HEK293 (cell line): Measurements from ENCODE around the gene FRAS1.

Source experiments
- CTCF ChIA-PET: fragments of 350-600 bp; formaldehyde crosslinking; extraction: SDS; loops from one replicate; lab custom pipeline; 2021; ENCODE audit warnings: antibody characterized with exemption; lab: Yijun Ruan, JAX
- POLR2A ChIA-PET: fragments of 300-600 bp; formaldehyde crosslinking; extraction: SDS; loops from one replicate; lab custom pipeline; 2020; ENCODE audit warnings: antibody characterized with exemption, inconsistent platforms; lab: Yijun Ruan, JAX
- H3K27ac ChIP-seq: fragments of 200-500 bp; sonication (Bioruptor generic); 2 replicates; pipeline ENCODE4 v1.5.1; 2014; ENCODE audit warnings: low read depth, low read length, control low read depth, inconsistent platforms; ENCODE audit errors: extremely low read depth
- H3K36me3 ChIP-seq, 2 experiments: fragments of 200-500 bp in 1 of 2; sonication (Bioruptor generic) in 1 of 2; 1 replicate in 1 of 2; 2 replicates in 1 of 2; pipeline ENCODE4 v1.5.1; 2014 to 2017; ENCODE audit warnings: inconsistent platforms in 2 of 2, low read length in 2 of 2; ENCODE audit not compliant: control insufficient read depth in 2 of 2, insufficient read depth in 1 of 2
- H3K4me1 ChIP-seq: fragments of 200-500 bp; sonication (Bioruptor generic); 2 replicates; pipeline ENCODE4 v1.5.1; 2014; ENCODE audit warnings: mild to moderate bottlenecking, low read length, inconsistent platforms; ENCODE audit not compliant: control insufficient read depth, insufficient read depth
- H3K4me3 ChIP-seq: 2 replicates; pipeline ENCODE4 v1.5.1; 2011; ENCODE audit warnings: low read depth, mild to moderate bottlenecking, control low read depth, low read length, moderate library complexity
- H3K9me3 ChIP-seq: fragments of 200-500 bp; sonication (Bioruptor generic); 2 replicates; pipeline ENCODE4 v1.5.1; 2014; ENCODE audit warnings: low read depth, low read length, inconsistent platforms; ENCODE audit not compliant: control insufficient read depth, insufficient read depth
- GLI4 ChIP-seq: fragments of 450-650 bp; formaldehyde crosslinking; IDR thresholded peaks from 2 replicates; pipeline ENCODE4 v1.5.1; 2016; ENCODE audit warnings: missing biosample characterization, missing genetic modification characterization
- HOXC10 ChIP-seq: sonication (generic); formaldehyde crosslinking; IDR thresholded peaks from 2 replicates; pipeline ENCODE4 v1.8.1; 2023; ENCODE audit warnings: mild to moderate bottlenecking, missing genetic modification reagents
- KLF9 ChIP-seq: fragments of 450-650 bp; formaldehyde crosslinking; IDR thresholded peaks from 2 replicates; pipeline ENCODE4 v1.5.1; 2016; ENCODE audit warnings: missing biosample characterization, missing genetic modification characterization, low read depth
- OSR2 ChIP-seq: fragments of 450-650 bp; formaldehyde crosslinking; IDR thresholded peaks from 2 replicates; pipeline ENCODE4 v1.5.1; 2016; ENCODE audit warnings: missing biosample characterization, missing genetic modification characterization
- PRDM1 ChIP-seq: fragments of 450-650 bp; formaldehyde crosslinking; IDR thresholded peaks from 2 replicates; pipeline ENCODE4; 2016; ENCODE audit warnings: missing biosample characterization, missing genetic modification characterization
- REPIN1 ChIP-seq: fragments of 450-650 bp; formaldehyde crosslinking; IDR thresholded peaks from 2 replicates; pipeline ENCODE4 v1.5.1; 2017; ENCODE audit warnings: missing biosample characterization, missing genetic modification characterization, low read depth
- SCRT2 ChIP-seq: fragments of 450-650 bp; formaldehyde crosslinking; IDR thresholded peaks from 2 replicates; pipeline ENCODE4 v1.5.1; 2016; ENCODE audit warnings: missing biosample characterization, missing genetic modification characterization
- TCF7L2 ChIP-seq: IDR thresholded peaks from 2 replicates; pipeline ENCODE4 v1.6.1; 2011; ENCODE audit warnings: low read depth, mild to moderate bottlenecking, inconsistent platforms, low read length, moderate library complexity, borderline replicate concordance
- WT1 ChIP-seq: fragments of 450-650 bp; formaldehyde crosslinking; IDR thresholded peaks from 2 replicates; pipeline ENCODE4 v1.5.1; 2016; ENCODE audit warnings: missing biosample characterization, missing genetic modification characterization
- YY1 ChIP-seq: fragments of 450-650 bp; formaldehyde crosslinking; IDR thresholded peaks from 2 replicates; pipeline ENCODE4 v1.5.1; 2018; ENCODE audit warnings: missing biosample characterization, missing genetic modification characterization
- ZFP37 ChIP-seq: fragments of 450-650 bp; formaldehyde crosslinking; IDR thresholded peaks from 2 replicates; pipeline ENCODE4 v1.5.1; 2016; ENCODE audit warnings: missing biosample characterization, missing genetic modification characterization
- ZNF146 ChIP-seq: fragments of 450-650 bp; formaldehyde crosslinking; IDR thresholded peaks from 2 replicates; pipeline ENCODE4 v1.5.1; 2016; ENCODE audit warnings: missing biosample characterization, missing genetic modification characterization
- ZNF202 ChIP-seq: fragments of 450-650 bp; formaldehyde crosslinking; IDR thresholded peaks from 2 replicates; pipeline ENCODE4 v1.5.1; 2016; ENCODE audit warnings: missing biosample characterization, missing genetic modification characterization, borderline replicate concordance
- ZNF211 ChIP-seq: fragments of 450-650 bp; formaldehyde crosslinking; IDR thresholded peaks from 2 replicates; pipeline ENCODE4 v1.5.1; 2016; ENCODE audit warnings: low read depth, missing biosample characterization, missing genetic modification characterization
- ZNF350 ChIP-seq: fragments of 450-650 bp; formaldehyde crosslinking; IDR thresholded peaks from 2 replicates; pipeline ENCODE4 v1.5.0; 2017; ENCODE audit warnings: missing biosample characterization, mild to moderate bottlenecking, missing genetic modification characterization
- ZNF37A ChIP-seq: fragments of 450-650 bp; IDR thresholded peaks from 2 replicates; pipeline ENCODE4 v1.5.1; 2018; ENCODE audit warnings: missing biosample characterization, missing genetic modification characterization
- ZNF416 ChIP-seq: fragments of 450-650 bp; formaldehyde crosslinking; IDR thresholded peaks from 2 replicates; pipeline ENCODE4 v1.5.1; 2016; ENCODE audit warnings: missing biosample characterization, missing genetic modification characterization
- ZNF423 ChIP-seq: fragments of 450-650 bp; formaldehyde crosslinking; IDR thresholded peaks from 2 replicates; pipeline ENCODE4 v1.5.1; 2016; ENCODE audit warnings: missing biosample characterization, missing genetic modification characterization
- ZNF433 ChIP-seq: fragments of 450-650 bp; formaldehyde crosslinking; IDR thresholded peaks from 2 replicates; pipeline ENCODE4 v1.5.1; 2016; ENCODE audit warnings: missing biosample characterization, missing genetic modification characterization, low read depth
- ZNF501 ChIP-seq: fragments of 450-650 bp; formaldehyde crosslinking; IDR thresholded peaks from 2 replicates; pipeline ENCODE4 v1.5.1; 2016; ENCODE audit warnings: missing biosample characterization, missing genetic modification characterization
- ZNF548 ChIP-seq: fragments of 450-650 bp; formaldehyde crosslinking; IDR thresholded peaks from 2 replicates; pipeline ENCODE4 v1.5.1; 2016; ENCODE audit warnings: missing biosample characterization, missing genetic modification characterization
- ZNF596 ChIP-seq: fragments of 450-650 bp; IDR thresholded peaks from 2 replicates; pipeline ENCODE4 v1.5.0; 2018; ENCODE audit warnings: missing biosample characterization, mild to moderate bottlenecking, missing genetic modification characterization, moderate library complexity
- ZNF600 ChIP-seq: fragments of 450-650 bp; formaldehyde crosslinking; IDR thresholded peaks from 2 replicates; pipeline ENCODE4 v1.5.1; 2016; ENCODE audit warnings: missing biosample characterization, missing genetic modification characterization
- ZNF626 ChIP-seq: fragments of 450-650 bp; sonication (Bioruptor Pico); formaldehyde crosslinking; IDR thresholded peaks from 2 replicates; pipeline ENCODE4 v1.5.1; 2018; ENCODE audit warnings: missing biosample characterization, missing genetic modification characterization, inconsistent platforms
- ZNF747 ChIP-seq: fragments of 450-650 bp; formaldehyde crosslinking; IDR thresholded peaks from 2 replicates; pipeline ENCODE4 v1.5.1; 2016; ENCODE audit warnings: missing biosample characterization, missing genetic modification characterization
- ZSCAN30 ChIP-seq: fragments of 450-650 bp; IDR thresholded peaks from 2 replicates; pipeline ENCODE4 v1.5.1; 2018; ENCODE audit warnings: missing biosample characterization, mild to moderate bottlenecking, missing genetic modification characterization, moderate library complexity
- TF ChIP-seq, protein P1 (sequence below): fragments of 450-650 bp; formaldehyde crosslinking; IDR thresholded peaks from 2 replicates; pipeline ENCODE4 v1.5.1; 2016; ENCODE audit warnings: missing biosample characterization, missing genetic modification characterization
- TF ChIP-seq, protein P2 (sequence below): fragments of 450-650 bp; formaldehyde crosslinking; IDR thresholded peaks from 2 replicates; pipeline ENCODE4 v1.5.1; 2016; ENCODE audit warnings: missing biosample characterization, missing genetic modification characterization, borderline replicate concordance
- TF ChIP-seq, protein P3 (sequence below): fragments of 450-650 bp; formaldehyde crosslinking; IDR thresholded peaks from 2 replicates; pipeline ENCODE4 v1.5.1; 2016; ENCODE audit warnings: missing biosample characterization, missing genetic modification characterization
- TF ChIP-seq, protein P4 (sequence below): sonication (generic); formaldehyde crosslinking; IDR thresholded peaks from 2 replicates; pipeline ENCODE4 v1.8.1; 2022; ENCODE audit warnings: mild to moderate bottlenecking, moderate library complexity, missing genetic modification reagents

Gene FRAS1

DNA sequence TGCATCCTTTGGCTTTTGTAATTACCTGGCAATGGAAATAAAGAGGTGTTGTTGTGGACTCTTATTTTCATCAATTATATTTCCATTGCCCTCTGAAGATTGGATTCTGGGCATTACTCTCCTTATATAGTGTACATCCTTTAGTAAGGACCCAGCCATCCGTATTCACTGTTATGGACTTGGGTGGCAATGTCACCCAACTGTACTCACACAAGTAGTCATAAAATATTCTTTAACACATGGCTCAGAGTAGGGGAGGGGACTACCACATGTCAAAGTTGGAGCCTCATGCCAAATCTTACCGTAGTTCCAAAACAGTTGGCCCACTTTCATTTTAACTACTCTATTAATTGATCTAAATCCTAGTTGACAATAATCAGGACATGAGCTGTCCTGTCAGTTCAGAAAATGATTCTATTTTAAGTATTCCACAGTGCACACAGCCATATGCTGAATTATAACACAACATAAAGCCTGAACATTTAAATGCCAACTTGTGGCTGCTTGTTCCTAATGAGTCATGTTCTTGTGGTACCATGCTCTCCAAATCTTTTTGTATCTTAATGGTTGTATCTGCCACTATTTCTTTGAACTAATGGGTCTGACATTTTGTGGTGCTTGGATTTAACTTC, 4.9 kb downstream of the FRAS1 start:
- peaks cover 9% of the 10 kb centered on the region for H3K4me1 ChIP-seq
- ChIA-PET POLR2A (no interaction called here), CTCF (interaction anchor here (0.6 to 1.5 kb wide), 3 partner anchors 68 to 802 kb away, joined by 3 to 8 read pairs (median 4); no protein-coding TSS in a partner anchor)
- no peaks in the 10 kb centered on the region for H3K9me3 ChIP-seq
- H3K27ac ChIP-seq: no peak overlapping the region
- no peak for TF ChIP-seq ZNF596 (tag by site-specific recombination)
- TF ChIP-seq ZNF202: no peak
- no peak for TF ChIP-seq ZNF146 (tag by site-specific recombination)
- no peak for TF ChIP-seq ZNF350 (tag by site-specific recombination)
- TF ChIP-seq SCRT2: peak; percentile 59
- TF ChIP-seq ZNF600 (tag by site-specific recombination): peak; percentile 60
- TF ChIP-seq HOXC10: no peak
- TF ChIP-seq KLF9 (tag by site-specific recombination): no peak
- no peak overlapping the region for H3K4me3 ChIP-seq
- no peaks in the 10 kb centered on the region for H3K36me3 ChIP-seq

DNA sequence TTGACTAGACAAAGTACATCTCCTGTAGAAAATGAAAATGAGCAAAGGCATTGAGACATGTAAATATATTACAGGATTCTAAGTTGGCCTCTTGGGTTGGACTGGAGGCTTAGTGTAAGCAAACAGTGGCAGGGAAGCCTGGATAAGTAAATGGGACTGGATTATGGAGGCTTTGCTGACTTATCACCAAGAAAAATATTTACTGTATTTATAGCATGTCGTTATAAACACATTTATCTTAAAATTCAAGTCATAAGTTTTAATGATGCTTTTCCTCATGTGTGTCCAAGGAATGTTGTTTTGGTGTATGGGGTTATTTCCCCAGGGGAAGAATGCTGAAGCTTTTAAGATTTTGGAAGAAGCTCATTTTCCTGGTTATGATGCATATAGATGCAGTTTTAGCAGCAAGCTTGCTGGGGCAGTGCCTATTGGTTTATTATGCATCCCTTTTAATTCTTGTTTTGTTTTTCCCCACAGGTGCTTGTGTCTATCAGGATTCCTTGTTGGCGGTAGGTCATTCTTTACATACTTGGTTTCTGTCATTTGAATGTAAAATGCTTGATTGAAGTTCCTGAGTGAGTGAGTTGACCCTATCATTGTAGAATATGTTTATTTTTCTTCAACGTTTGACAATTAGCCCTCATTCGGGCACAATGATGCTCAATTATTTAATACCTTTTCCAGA, 8.5 kb downstream of the FRAS1 start:
- Histone ChIP-seq H3K4me1 (peaks cover 9% of the 10 kb centered on the region), H3K4me3 (no peak overlapping the region), H3K9me3 (no peaks in the 10 kb centered on the region), H3K36me3 (no peaks in the 10 kb centered on the region), H3K27ac (peak overlapping the region; percentile 7; the same call in 1 of the 2 replicates)
- ChIA-PET CTCF (no interaction called here), POLR2A (interaction anchor here (1.0 kb wide), 1 partner anchor 9 kb away, joined by 4 read pairs; the partner anchor contains the start of gene FRAS1)
- TF ChIP-seq WT1 (tag by site-specific recombination) (peak; percentile 60), PRDM1 (no peak), YY1 (tag by site-specific recombination) (no peak), ZNF423 (tag by site-specific recombination) (no peak), ZNF747 (no peak), REPIN1 (no peak), ZNF146 (tag by site-specific recombination) (no peak), ZNF501 (tag by site-specific recombination) (no peak), TCF7L2 (no peak), ZNF626 (tag by site-specific recombination) (no peak), GLI4 (no peak), ZFP37 (tag by site-specific recombination) (no peak), ZNF416 (no peak), ZNF433 (no peak), ZNF548 (tag by site-specific recombination) (no peak), OSR2 (tag by site-specific recombination) (peak; percentile 81), ZNF37A (tag by site-specific recombination) (no peak), ZSCAN30 (tag by site-specific recombination) (no peak), ZNF211 (tag by site-specific recombination) (no peak)
- TF ChIP-seq, protein P1, sequence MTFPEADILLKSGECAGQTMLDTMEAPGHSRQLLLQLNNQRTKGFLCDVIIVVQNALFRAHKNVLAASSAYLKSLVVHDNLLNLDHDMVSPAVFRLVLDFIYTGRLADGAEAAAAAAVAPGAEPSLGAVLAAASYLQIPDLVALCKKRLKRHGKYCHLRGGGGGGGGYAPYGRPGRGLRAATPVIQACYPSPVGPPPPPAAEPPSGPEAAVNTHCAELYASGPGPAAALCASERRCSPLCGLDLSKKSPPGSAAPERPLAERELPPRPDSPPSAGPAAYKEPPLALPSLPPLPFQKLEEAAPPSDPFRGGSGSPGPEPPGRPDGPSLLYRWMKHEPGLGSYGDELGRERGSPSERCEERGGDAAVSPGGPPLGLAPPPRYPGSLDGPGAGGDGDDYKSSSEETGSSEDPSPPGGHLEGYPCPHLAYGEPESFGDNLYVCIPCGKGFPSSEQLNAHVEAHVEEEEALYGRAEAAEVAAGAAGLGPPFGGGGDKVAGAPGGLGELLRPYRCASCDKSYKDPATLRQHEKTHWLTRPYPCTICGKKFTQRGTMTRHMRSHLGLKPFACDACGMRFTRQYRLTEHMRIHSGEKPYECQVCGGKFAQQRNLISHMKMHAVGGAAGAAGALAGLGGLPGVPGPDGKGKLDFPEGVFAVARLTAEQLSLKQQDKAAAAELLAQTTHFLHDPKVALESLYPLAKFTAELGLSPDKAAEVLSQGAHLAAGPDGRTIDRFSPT (tag by site-specific recombination): no peak
- TF ChIP-seq, protein P2, sequence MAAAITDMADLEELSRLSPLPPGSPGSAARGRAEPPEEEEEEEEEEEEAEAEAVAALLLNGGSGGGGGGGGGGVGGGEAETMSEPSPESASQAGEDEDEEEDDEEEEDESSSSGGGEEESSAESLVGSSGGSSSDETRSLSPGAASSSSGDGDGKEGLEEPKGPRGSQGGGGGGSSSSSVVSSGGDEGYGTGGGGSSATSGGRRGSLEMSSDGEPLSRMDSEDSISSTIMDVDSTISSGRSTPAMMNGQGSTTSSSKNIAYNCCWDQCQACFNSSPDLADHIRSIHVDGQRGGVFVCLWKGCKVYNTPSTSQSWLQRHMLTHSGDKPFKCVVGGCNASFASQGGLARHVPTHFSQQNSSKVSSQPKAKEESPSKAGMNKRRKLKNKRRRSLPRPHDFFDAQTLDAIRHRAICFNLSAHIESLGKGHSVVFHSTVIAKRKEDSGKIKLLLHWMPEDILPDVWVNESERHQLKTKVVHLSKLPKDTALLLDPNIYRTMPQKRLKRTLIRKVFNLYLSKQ: no peak
- TF ChIP-seq, protein P3, sequence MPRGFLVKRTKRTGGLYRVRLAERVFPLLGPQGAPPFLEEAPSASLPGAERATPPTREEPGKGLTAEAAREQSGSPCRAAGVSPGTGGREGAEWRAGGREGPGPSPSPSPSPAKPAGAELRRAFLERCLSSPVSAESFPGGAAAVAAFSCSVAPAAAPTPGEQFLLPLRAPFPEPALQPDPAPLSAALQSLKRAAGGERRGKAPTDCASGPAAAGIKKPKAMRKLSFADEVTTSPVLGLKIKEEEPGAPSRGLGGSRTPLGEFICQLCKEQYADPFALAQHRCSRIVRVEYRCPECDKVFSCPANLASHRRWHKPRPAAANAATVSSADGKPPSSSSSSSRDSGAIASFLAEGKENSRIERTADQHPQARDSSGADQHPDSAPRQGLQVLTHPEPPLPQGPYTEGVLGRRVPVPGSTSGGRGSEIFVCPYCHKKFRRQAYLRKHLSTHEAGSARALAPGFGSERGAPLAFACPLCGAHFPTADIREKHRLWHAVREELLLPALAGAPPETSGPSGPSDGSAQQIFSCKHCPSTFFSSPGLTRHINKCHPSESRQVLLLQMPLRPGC (tag by site-specific recombination): 0 out of 2 replicates have a peak, but pooled peaks have one; percentile 29
- TF ChIP-seq, protein P4, sequence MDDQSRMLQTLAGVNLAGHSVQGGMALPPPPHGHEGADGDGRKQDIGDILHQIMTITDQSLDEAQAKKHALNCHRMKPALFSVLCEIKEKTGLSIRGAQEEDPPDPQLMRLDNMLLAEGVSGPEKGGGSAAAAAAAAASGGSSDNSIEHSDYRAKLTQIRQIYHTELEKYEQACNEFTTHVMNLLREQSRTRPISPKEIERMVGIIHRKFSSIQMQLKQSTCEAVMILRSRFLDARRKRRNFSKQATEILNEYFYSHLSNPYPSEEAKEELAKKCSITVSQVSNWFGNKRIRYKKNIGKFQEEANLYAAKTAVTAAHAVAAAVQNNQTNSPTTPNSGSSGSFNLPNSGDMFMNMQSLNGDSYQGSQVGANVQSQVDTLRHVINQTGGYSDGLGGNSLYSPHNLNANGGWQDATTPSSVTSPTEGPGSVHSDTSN (CRISPR knock-in tag): no peak
